Uterus (tissue), 4 donors: ENCODE data around the gene DSTN. TPM values are rescaled to one million over a fixed set of nuclear protein-coding genes. Genes with fewer than 3 reads are reported as not detected.
A peak's percentile ranks its signal among the peaks of the same experiment; 100 is the strongest.

ENCODE experiments used
- DNase-seq, 2 donors: peaks; one replicate each; pipeline ENCODE4 v3.0.0-alpha.2; 2019 to 2020
- H3K27ac ChIP-seq, 2 donors: fragments of 200-600 bp; sonication (generic); 1 replicate in 1 of 2; 2 replicates in 1 of 2; pipeline ENCODE4 v1.5.1; 2016 to 2018
- H3K27me3 ChIP-seq, 2 donors: fragments of 200-600 bp; sonication (generic); one replicate each; pipeline ENCODE4 v1.5.1; 2018 to 2019; ENCODE audit warnings: control low read depth in 1 of 2
- H3K36me3 ChIP-seq, 2 donors: fragments of 200-600 bp; sonication (generic); one replicate each; pipeline ENCODE4 v1.5.1; 2019; ENCODE audit warnings: control low read depth in 1 of 2
- H3K4me1 ChIP-seq, 2 donors: fragments of 200-600 bp; sonication (generic); one replicate each; pipeline ENCODE4 v1.5.1; 2018 to 2019; ENCODE audit warnings: control low read depth in 1 of 2
- H3K4me3 ChIP-seq, 2 donors: fragments of 200-600 bp; sonication (generic); 1 replicate in 1 of 2; 2 replicates in 1 of 2; pipeline ENCODE4 v1.5.1; 2018 to 2019; ENCODE audit warnings: mild to moderate bottlenecking in 1 of 2
- H3K9me3 ChIP-seq, 2 donors: fragments of 200-600 bp; sonication (generic); one replicate each; pipeline ENCODE4 v1.5.1; 2019; ENCODE audit warnings: control low read depth in 1 of 2
- CTCF ChIP-seq, 4 experiments: fragments of 200-600 bp in 2 of 4; fragments of 450-650 bp in 2 of 4; sonication (generic) in 2 of 4; IDR thresholded peaks; one replicate each; pipeline ENCODE4 v1.5.1; 2016 to 2019; ENCODE audit warnings: antibody characterized with exemption in 4 of 4, mild to moderate bottlenecking in 2 of 4, moderate library complexity in 1 of 4
- POLR2A ChIP-seq, 2 donors: fragments of 450-650 bp; IDR thresholded peaks; one replicate each; pipeline ENCODE4 v1.6.1; 2016; ENCODE audit warnings: antibody characterized with exemption in 2 of 2, mild to moderate bottlenecking in 1 of 2, moderate library complexity in 1 of 2
- intact Hi-C: fragments of 100-400 bp; cut with DNase I; formaldehyde crosslinking; loops from one replicate; pipeline ENCODE4 v1.15.1; 2023; ENCODE audit warnings: low total_unique reads
- total RNA-seq, 4 donors: library from RNA; depleted of rRNA in 3 of 4; stranded (reverse); fragments of >200 nt in 3 of 4; gene quantifications; one replicate each; pipeline versions ENCODE4 v1.1.0 to v1.2.4, GENCODE V29; 2014 to 2023
- donor health status: DM: yes; HTN: yes; CAD: no.

The DSTN gene
- total RNA-seq, 4 donors from 2014 or later, result 294 to 674 (median 623) TPM

GRCh38 chr20:17616480-17617211, 46.8 kb downstream of the DSTN start:
- no peaks in the 10 kb centered on the region for H3K9me3 ChIP-seq
- H3K4me1 ChIP-seq, result peaks cover 0 to 16% of the 10 kb centered on the region in 2 donors
- intact Hi-C loops, result loop anchor here (1.0 to 5.0 kb wide), 2 partner anchors 79 to 114 kb away; no protein-coding TSS in a partner anchor
- TF ChIP-seq POLR2A (IDR thresholded peaks at IDR 0.05) (no peak), CTCF (IDR thresholded peaks at IDR 0.05) (no peak)
- H3K36me3 ChIP-seq, result no peaks in the 10 kb centered on the region
- no peak overlapping the region for H3K4me3 ChIP-seq
- peak in 1 of 2 donors; percentile 21 for DNase-seq
- no peaks in the 10 kb centered on the region for H3K27me3 ChIP-seq
- no peak overlapping the region for H3K27ac ChIP-seq

GRCh38 chr20:17617212-17617867, 47.5 kb downstream of the DSTN start:
- DNase-seq, result peak; percentile 72 to 76
- TF ChIP-seq POLR2A (IDR thresholded peaks at IDR 0.05) (no peak), CTCF (IDR thresholded peaks at IDR 0.05) (peak; percentile 76 to 90 (median 83))
- Histone ChIP-seq H3K4me3 (no peak overlapping the region), H3K4me1 (peaks cover 0 to 9% of the 10 kb centered on the region in 2 donors), H3K36me3 (no peaks in the 10 kb centered on the region), H3K9me3 (no peaks in the 10 kb centered on the region), H3K27me3 (no peaks in the 10 kb centered on the region), H3K27ac (peak overlapping the region in 1 of 2 donors; percentile 14)
- intact Hi-C loops, result loop anchor here (1.0 to 5.0 kb wide), 2 partner anchors 80 to 115 kb away; no protein-coding TSS in a partner anchor

- Histone ChIP-seq H3K4me3 (no peak overlapping the region), H3K27ac (no peak overlapping the region), H3K9me3 (no peaks in the 10 kb centered on the region), H3K36me3 (no peaks in the 10 kb centered on the region), H3K27me3 (no peaks in the 10 kb centered on the region), H3K4me1 (peaks cover 0 to 9% of the 10 kb centered on the region in 2 donors)
- intact Hi-C loops, result loop anchor here (1.0 to 5.0 kb wide), 2 partner anchors 81 to 116 kb away; no protein-coding TSS in a partner anchor
- peak; percentile 28 to 35 for DNase-seq
- TF ChIP-seq CTCF (IDR thresholded peaks at IDR 0.05), result no peak
- TF ChIP-seq POLR2A (IDR thresholded peaks at IDR 0.05), result no peak
Observed at GRCh38 chr20:17617868-17618672, 48.2 kb downstream of the DSTN start.

- no peak for DNase-seq
- TF ChIP-seq CTCF (IDR thresholded peaks at IDR 0.05) (no peak), POLR2A (IDR thresholded peaks at IDR 0.05) (no peak)
- intact Hi-C loops, result loop anchor here (5.0 kb wide), 1 partner anchor 116 kb away; no protein-coding TSS in a partner anchor
- Histone ChIP-seq H3K4me3 (no peak overlapping the region), H3K36me3 (no peaks in the 10 kb centered on the region), H3K4me1 (peaks cover 0 to 9% of the 10 kb centered on the region in 2 donors), H3K27me3 (no peaks in the 10 kb centered on the region), H3K9me3 (no peaks in the 10 kb centered on the region), H3K27ac (no peak overlapping the region)
Observed at GRCh38 chr20:17618673-17619013, 48.8 kb downstream of the DSTN start.
